ENCODE measurements around the gene WEE2. TPM values are rescaled to one million over a fixed set of nuclear protein-coding genes. Genes with fewer than 3 reads are reported as not detected.
A peak's percentile ranks its signal among the peaks of the same experiment; 100 is the strongest.

Gene WEE2
- total and polyA plus RNA-seq, 2 of the 13 experiments (the other 11 are each of a cell fraction or from before 2014, with no cell fraction given), result not detected

DNA sequence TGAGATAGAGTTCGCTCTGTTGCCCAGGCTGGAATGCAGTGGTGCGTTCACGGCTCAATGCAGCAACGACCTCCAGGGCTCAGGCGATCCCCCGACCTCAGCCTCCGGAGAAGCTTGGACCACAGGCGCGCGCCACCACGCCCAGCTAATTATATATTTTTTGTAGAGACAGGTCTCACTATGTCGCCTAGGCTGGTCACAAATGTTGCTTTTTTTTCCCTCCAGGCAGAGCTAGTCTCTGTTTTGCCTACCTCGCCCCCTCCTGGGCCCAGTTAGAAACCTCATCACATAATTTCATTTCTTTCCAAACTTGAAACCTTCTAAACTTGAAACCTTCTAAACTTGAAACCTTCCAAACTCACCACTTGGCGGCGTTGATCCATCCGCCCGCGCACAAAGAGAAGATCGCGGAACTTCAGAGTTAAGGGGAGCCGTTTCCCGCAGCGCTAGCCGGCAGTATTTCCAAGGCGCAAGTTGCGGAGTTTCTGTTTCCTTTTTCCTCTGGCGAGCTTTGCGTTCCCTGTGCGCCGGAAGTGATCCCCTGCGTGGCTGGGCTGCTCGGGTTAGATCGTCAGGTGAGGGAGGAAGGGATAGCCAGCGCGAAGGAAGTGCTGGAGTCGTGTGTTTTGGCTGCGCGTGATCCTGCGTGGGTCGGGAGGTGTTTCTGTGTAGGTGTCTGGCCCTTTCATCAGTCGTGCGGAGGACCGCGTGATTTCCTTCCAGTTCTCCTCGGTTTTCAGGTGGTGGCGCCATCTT is 29.9 kb downstream of the WEE2 start, which contains the start of gene SSBP1 (continued):
- TF ChIP-seq SALL1 (CRISPR knock-in tag; IDR thresholded peaks at IDR 0.05), result peak; percentile 91
- TF ChIP-seq KLF16 (CRISPR knock-in tag; IDR thresholded peaks at IDR 0.05), result peak in 1 of 2 experiments; percentile 99; a peak in 2 of 4 replicates
- TF ChIP-seq TOE1 (CRISPR knock-in tag; IDR thresholded peaks at IDR 0.05), result peak; percentile 73; the same call in 1 of the 2 replicates
- peak; percentile 95 for TF ChIP-seq ZNF605 (CRISPR knock-in tag; IDR thresholded peaks at IDR 0.05)
- peak; percentile 80; the same call in 1 of the 2 replicates for TF ChIP-seq KLF12 (CRISPR knock-in tag; IDR thresholded peaks at IDR 0.05; ENCODE audit: borderline replicate concordance)
- TF ChIP-seq ZNF550 (CRISPR knock-in tag; IDR thresholded peaks at IDR 0.05; ENCODE audit: borderline replicate concordance), result no peak
- TF ChIP-seq ZBTB8A (CRISPR knock-in tag; IDR thresholded peaks at IDR 0.05; ENCODE audit: borderline replicate concordance, low read depth), result no peak
- TF ChIP-seq TAF1 (CRISPR knock-in tag; IDR thresholded peaks at IDR 0.05), result peak; percentile 82
- TF ChIP-seq ATRX (CRISPR knock-in tag; IDR thresholded peaks at IDR 0.05; ENCODE audit: borderline replicate concordance), result no peak
- TF ChIP-seq, protein P1, sequence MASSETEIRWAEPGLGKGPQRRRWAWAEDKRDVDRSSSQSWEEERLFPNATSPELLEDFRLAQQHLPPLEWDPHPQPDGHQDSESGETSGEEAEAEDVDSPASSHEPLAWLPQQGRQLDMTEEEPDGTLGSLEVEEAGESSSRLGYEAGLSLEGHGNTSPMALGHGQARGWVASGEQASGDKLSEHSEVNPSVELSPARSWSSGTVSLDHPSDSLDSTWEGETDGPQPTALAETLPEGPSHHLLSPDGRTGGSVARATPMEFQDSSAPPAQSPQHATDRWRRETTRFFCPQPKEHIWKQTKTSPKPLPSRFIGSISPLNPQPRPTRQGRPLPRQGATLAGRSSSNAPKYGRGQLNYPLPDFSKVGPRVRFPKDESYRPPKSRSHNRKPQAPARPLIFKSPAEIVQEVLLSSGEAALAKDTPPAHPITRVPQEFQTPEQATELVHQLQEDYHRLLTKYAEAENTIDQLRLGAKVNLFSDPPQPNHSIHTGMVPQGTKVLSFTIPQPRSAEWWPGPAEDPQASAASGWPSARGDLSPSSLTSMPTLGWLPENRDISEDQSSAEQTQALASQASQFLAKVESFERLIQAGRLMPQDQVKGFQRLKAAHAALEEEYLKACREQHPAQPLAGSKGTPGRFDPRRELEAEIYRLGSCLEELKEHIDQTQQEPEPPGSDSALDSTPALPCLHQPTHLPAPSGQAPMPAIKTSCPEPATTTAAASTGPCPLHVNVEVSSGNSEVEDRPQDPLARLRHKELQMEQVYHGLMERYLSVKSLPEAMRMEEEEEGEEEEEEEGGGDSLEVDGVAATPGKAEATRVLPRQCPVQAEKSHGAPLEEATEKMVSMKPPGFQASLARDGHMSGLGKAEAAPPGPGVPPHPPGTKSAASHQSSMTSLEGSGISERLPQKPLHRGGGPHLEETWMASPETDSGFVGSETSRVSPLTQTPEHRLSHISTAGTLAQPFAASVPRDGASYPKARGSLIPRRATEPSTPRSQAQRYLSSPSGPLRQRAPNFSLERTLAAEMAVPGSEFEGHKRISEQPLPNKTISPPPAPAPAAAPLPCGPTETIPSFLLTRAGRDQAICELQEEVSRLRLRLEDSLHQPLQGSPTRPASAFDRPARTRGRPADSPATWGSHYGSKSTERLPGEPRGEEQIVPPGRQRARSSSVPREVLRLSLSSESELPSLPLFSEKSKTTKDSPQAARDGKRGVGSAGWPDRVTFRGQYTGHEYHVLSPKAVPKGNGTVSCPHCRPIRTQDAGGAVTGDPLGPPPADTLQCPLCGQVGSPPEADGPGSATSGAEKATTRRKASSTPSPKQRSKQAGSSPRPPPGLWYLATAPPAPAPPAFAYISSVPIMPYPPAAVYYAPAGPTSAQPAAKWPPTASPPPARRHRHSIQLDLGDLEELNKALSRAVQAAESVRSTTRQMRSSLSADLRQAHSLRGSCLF (CRISPR knock-in tag; IDR thresholded peaks at IDR 0.05; ENCODE audit: borderline replicate concordance), result no peak
- TF ChIP-seq, protein P2, sequence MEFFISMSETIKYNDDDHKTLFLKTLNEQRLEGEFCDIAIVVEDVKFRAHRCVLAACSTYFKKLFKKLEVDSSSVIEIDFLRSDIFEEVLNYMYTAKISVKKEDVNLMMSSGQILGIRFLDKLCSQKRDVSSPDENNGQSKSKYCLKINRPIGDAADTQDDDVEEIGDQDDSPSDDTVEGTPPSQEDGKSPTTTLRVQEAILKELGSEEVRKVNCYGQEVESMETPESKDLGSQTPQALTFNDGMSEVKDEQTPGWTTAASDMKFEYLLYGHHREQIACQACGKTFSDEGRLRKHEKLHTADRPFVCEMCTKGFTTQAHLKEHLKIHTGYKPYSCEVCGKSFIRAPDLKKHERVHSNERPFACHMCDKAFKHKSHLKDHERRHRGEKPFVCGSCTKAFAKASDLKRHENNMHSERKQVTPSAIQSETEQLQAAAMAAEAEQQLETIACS (CRISPR knock-in tag; IDR thresholded peaks at IDR 0.05), result peak; percentile 60; the same call in 1 of the 2 replicates
- TF ChIP-seq MATR3 (CRISPR knock-in tag; IDR thresholded peaks at IDR 0.05), result no peak
- TF ChIP-seq ZNF3 (CRISPR knock-in tag; IDR thresholded peaks at IDR 0.05), result no peak
- no peak for TF ChIP-seq SP1 (IDR thresholded peaks at IDR 0.05)
- peak; percentile 82; the same call in 1 of the 2 replicates for TF ChIP-seq SP1 (CRISPR knock-in tag; IDR thresholded peaks at IDR 0.05)
- TF ChIP-seq ZMAT3 (CRISPR knock-in tag; conservative IDR thresholded peaks at IDR 0.05), result peak; percentile 70; the same call in 1 of the 2 replicates
- TF ChIP-seq ZNF530 (CRISPR knock-in tag; IDR thresholded peaks at IDR 0.05; ENCODE audit: low read depth), result no peak
- 0 out of 2 replicates have a peak, but pooled peaks have one; percentile 53 for TF ChIP-seq ZNF564 (CRISPR knock-in tag; IDR thresholded peaks at IDR 0.05)
- peak; percentile 89 for TF ChIP-seq NAIF1 (CRISPR knock-in tag; IDR thresholded peaks at IDR 0.05; ENCODE audit: borderline replicate concordance)
- TF ChIP-seq KDM4B (CRISPR knock-in tag; IDR thresholded peaks at IDR 0.05), result peak; percentile 92
- peak; percentile 50; the same call in 1 of the 2 replicates for TF ChIP-seq LCORL (IDR thresholded peaks at IDR 0.05)
- TF ChIP-seq LCORL (CRISPR knock-in tag; IDR thresholded peaks at IDR 0.05), result peak; percentile 79; the same call in 1 of the 2 replicates
- TF ChIP-seq ZNF766 (CRISPR knock-in tag; IDR thresholded peaks at IDR 0.05; ENCODE audit: borderline replicate concordance), result no peak; the same call in 1 of the 2 replicates
- TF ChIP-seq MYC (CRISPR knock-in tag; IDR thresholded peaks at IDR 0.05; ENCODE audit: borderline replicate concordance), result peak; percentile 96
- TF ChIP-seq ZNF224 (CRISPR knock-in tag; IDR thresholded peaks at IDR 0.05), result peak; percentile 73; the same call in 1 of the 2 replicates
- 0 out of 2 replicates have a peak, but pooled peaks have one; percentile 16 for TF ChIP-seq ZNF629 (CRISPR knock-in tag; conservative IDR thresholded peaks at IDR 0.05)
- no peak for TF ChIP-seq NFYB (CRISPR knock-in tag; IDR thresholded peaks at IDR 0.05)
